Endothelial cell of umbilical vein (primary cell): ENCODE data around the gene GPR150. TPM values are rescaled to one million over a fixed set of nuclear protein-coding genes. Genes with fewer than 3 reads are reported as not detected.

ENCODE experiments used
- BruUV-seq: library from RNA; stranded (reverse); fragments of 400-500 nt; replicated peaks from 2 replicates; lab custom pipeline; 2021; lab: Mats Ljungman, UMichigan
- CTCF ChIA-PET: fragments of 300-600, 350-600 bp; sonication (Branson Sonifier 250); formaldehyde crosslinking; loops from one replicate; lab custom pipeline; 2021; ENCODE audit warnings: antibody characterized with exemption, inconsistent platforms; lab: Charles Lee
- POLR2A ChIA-PET: fragments of 300-600, 350-600 bp; sonication (Branson Sonifier 250); formaldehyde crosslinking; loops from one replicate; lab custom pipeline; 2021; ENCODE audit warnings: antibody characterized with exemption, inconsistent platforms; lab: Charles Lee
- DNase-seq: peaks from one replicate; pipeline ENCODE4 v3.0.0-alpha.2; 2011; ENCODE audit warnings: low read depth, low spot score
- FAIRE-seq: peaks from 2 replicates; lab custom pipeline; 2011; peaks lifted over from hg19 to GRCh38; lab: Jason Lieb, UNC
- H2AFZ ChIP-seq: 2 replicates; pipeline ENCODE4 v1.6.0; 2012; ENCODE audit warnings: low read depth, low read length, control low read depth, inconsistent platforms
- H3K27ac ChIP-seq: 2 replicates; pipeline ENCODE4 v1.5.1; 2011; ENCODE audit warnings: low read depth, mild to moderate bottlenecking, control low read depth, low read length, moderate library complexity; ENCODE audit not compliant: insufficient read depth
- H3K27me3 ChIP-seq, 2 experiments: 2 replicates each; pipeline versions ENCODE4 v1.6.0 to v1.6.1; 2011; ENCODE audit warnings: low read length in 2 of 2, mixed read lengths in 1 of 2; ENCODE audit not compliant: control insufficient read depth in 2 of 2, insufficient read depth in 2 of 2
- H3K36me3 ChIP-seq, 2 experiments: 2 replicates in 1 of 2; 3 replicates in 1 of 2; pipeline ENCODE4 v1.5.1; 2011; ENCODE audit warnings: low read length in 2 of 2, mild to moderate bottlenecking in 1 of 2, moderate library complexity in 1 of 2; ENCODE audit not compliant: control insufficient read depth in 2 of 2, insufficient read depth in 2 of 2; ENCODE audit errors: extremely low read depth in 1 of 2
- H3K4me1 ChIP-seq: 3 replicates; pipeline ENCODE4 v1.5.1; 2011; ENCODE audit warnings: mild to moderate bottlenecking, low read length; ENCODE audit not compliant: control insufficient read depth, insufficient read depth; ENCODE audit errors: extremely low read depth
- H3K4me2 ChIP-seq: 2 replicates; pipeline ENCODE4 v1.6.1; 2011; ENCODE audit warnings: low read length, control low read depth, mixed read lengths; ENCODE audit not compliant: insufficient read depth
- H3K4me3 ChIP-seq, 3 experiments: fragments of 200-600 bp in 1 of 3; sonication (generic), shearing (Covaris generic) in 1 of 3; replicated peaks in 1 of 3; 2 replicates each; pipeline ENCODE4 v1.5.1; 2011 to 2016; ENCODE audit warnings: control low read depth in 3 of 3, low read length in 3 of 3, mild to moderate bottlenecking in 2 of 3, inconsistent platforms in 1 of 3, low read depth in 1 of 3, moderate library complexity in 1 of 3; ENCODE audit not compliant: insufficient read depth in 1 of 3
- H3K79me2 ChIP-seq: 2 replicates; pipeline ENCODE4 v1.6.0; 2012; ENCODE audit warnings: low read length, inconsistent platforms; ENCODE audit not compliant: control insufficient read depth, insufficient read depth
- H3K9ac ChIP-seq: replicated peaks from 2 replicates; pipeline ENCODE3; 2011; ENCODE audit warnings: low read length, control low read depth; ENCODE audit not compliant: insufficient read depth; ENCODE audit errors: extremely low read depth
- H3K9me1 ChIP-seq: replicated peaks from 3 replicates; pipeline ENCODE4 v1.6.0; 2011; ENCODE audit warnings: mild to moderate bottlenecking, low read length; ENCODE audit not compliant: control insufficient read depth, insufficient read depth; ENCODE audit errors: extremely low read depth
- H3K9me3 ChIP-seq: replicated peaks from 2 replicates; pipeline ENCODE4 v1.5.1; 2012; ENCODE audit warnings: low read length, inconsistent platforms; ENCODE audit not compliant: control insufficient read depth, insufficient read depth
- H4K20me1 ChIP-seq: replicated peaks from 2 replicates; pipeline ENCODE3; 2011; ENCODE audit warnings: mild to moderate bottlenecking, low read length; ENCODE audit not compliant: control insufficient read depth, insufficient read depth; ENCODE audit errors: extremely low read depth
- EZH2 ChIP-seq: IDR thresholded peaks from 2 replicates; pipeline ENCODE4 v1.6.1; 2012; ENCODE audit warnings: borderline replicate concordance, low read depth, mild to moderate bottlenecking, moderate library complexity, low read length, inconsistent platforms; ENCODE audit not compliant: severe bottlenecking
- FOS ChIP-seq: IDR thresholded peaks from 2 replicates; pipeline ENCODE4 v1.6.1; 2011; ENCODE audit warnings: mild to moderate bottlenecking, low read length, moderate library complexity, borderline replicate concordance; ENCODE audit not compliant: insufficient read depth
- GATA2 ChIP-seq: IDR thresholded peaks from 2 replicates; pipeline ENCODE4 v1.7.0; 2011; ENCODE audit warnings: low read depth, mild to moderate bottlenecking, moderate library complexity, mixed read lengths, low read length; ENCODE audit not compliant: insufficient read length, insufficient read depth
- JUN ChIP-seq: IDR thresholded peaks from 2 replicates; pipeline ENCODE4 v1.6.1; 2011; ENCODE audit warnings: borderline replicate concordance, low read depth; ENCODE audit not compliant: insufficient read length, insufficient read depth
- MAX ChIP-seq: IDR thresholded peaks from 2 replicates; pipeline ENCODE4 v1.6.1; 2011; ENCODE audit not compliant: insufficient read depth, insufficient read length
- MYC ChIP-seq: IDR thresholded peaks from one replicate; pipeline ENCODE4 v1.6.1; 2011; ENCODE audit warnings: mild to moderate bottlenecking, low read depth, low read length
- POLR2A ChIP-seq: IDR thresholded peaks from 2 replicates; pipeline ENCODE4 v1.6.1; 2012; ENCODE audit warnings: low read depth, mild to moderate bottlenecking, control low read depth, low read length
- POLR2AphosphoS5 ChIP-seq: IDR thresholded peaks from 2 replicates; pipeline ENCODE4 v1.6.1; 2012; ENCODE audit warnings: low read depth, mild to moderate bottlenecking, control low read depth, low read length, moderate library complexity; ENCODE audit not compliant: insufficient read depth
- dilution Hi-C: fragments of 300-500 bp; cut with MboI; formaldehyde crosslinking; loops from one replicate; pipeline ENCODE4 v1.15.0; 2019; ENCODE audit warnings: low sequenced_read_pairs; ENCODE audit not compliant: extremely low pct_ligation_motif_present
- intact Hi-C: fragments of 100-400 bp; cut with micrococcal nuclease; formaldehyde crosslinking; loops from one replicate; pipeline ENCODE4 v1.10.0; 2022
- polyA plus RNA-seq, 4 experiments: library from polyadenylated mRNA; depleted of rRNA in 3 of 4; stranded (reverse) in 3 of 4; unstranded in 1 of 4; fragments of >200 nt; gene quantifications; 2 replicates each; pipeline versions ENCODE4 v1.2.1 to v1.2.3, GENCODE V29; 2011 to 2012; ENCODE audit warnings: missing spikeins in 1 of 4
- total RNA-seq: library from RNA; stranded (reverse); gene quantifications from 2 replicates; pipeline ENCODE4 v1.2.3, GENCODE V29; 2021
- TF ChIP-seq, protein P1 (sequence below), 2 donors: IDR thresholded peaks; 1 replicate in 1 of 2; 2 replicates in 1 of 2; pipeline ENCODE4 v1.5.1; 2011; ENCODE audit warnings: low read length in 2 of 2, mild to moderate bottlenecking in 2 of 2, moderate library complexity in 2 of 2, control low read depth in 1 of 2, inconsistent platforms in 1 of 2, low read depth in 1 of 2; ENCODE audit not compliant: insufficient read depth in 1 of 2; ENCODE audit errors: extremely low read depth in 1 of 2

The GPR150 gene
- total and polyA plus RNA-seq, 2 donors (not counting 3 experiments of a cell fraction or from before 2014, with no cell fraction given) = 0.28 to 0.31 TPM

GRCh38 chr5:95605786-95606185 lies 14.1 kb upstream of the GPR150 start:
- no peak overlapping the region for H3K4me3 ChIP-seq
- no peaks in the 10 kb centered on the region for H3K79me2 ChIP-seq
- intact Hi-C loops = no loop called here
- H3K27me3 ChIP-seq = no peaks in the 10 kb centered on the region
- FAIRE-seq (no peak), DNase-seq (no peak)
- BruUV-seq = no TSS peak
- ChIA-PET POLR2A (no interaction called here), CTCF (interaction anchor here (0.6 kb wide), 1 partner anchor 187 kb away, joined by 3 read pairs; no protein-coding TSS in a partner anchor)
- no peak for TF ChIP-seq POLR2A
- no peak for TF ChIP-seq MYC
- TF ChIP-seq EZH2 = no peak
- H4K20me1 ChIP-seq = no peaks in the 10 kb centered on the region
- no peak overlapping the region for H2AFZ ChIP-seq
- no peaks in the 10 kb centered on the region for H3K4me1 ChIP-seq
- no peak overlapping the region for H3K9ac ChIP-seq
- no peak overlapping the region for H3K4me2 ChIP-seq
- dilution Hi-C loops = no loop called here
- no peak overlapping the region for H3K27ac ChIP-seq
- no peaks in the 10 kb centered on the region for H3K36me3 ChIP-seq
- no peaks in the 10 kb centered on the region for H3K9me3 ChIP-seq
- H3K9me1 ChIP-seq = no peaks in the 10 kb centered on the region

- no peak overlapping the region for H3K27ac ChIP-seq
- H3K9me1 ChIP-seq = no peaks in the 10 kb centered on the region
- H3K9ac ChIP-seq = no peak overlapping the region
- dilution Hi-C loops = no loop called here
- no peak for TF ChIP-seq GATA2
- TF ChIP-seq POLR2AphosphoS5 = no peak
- TF ChIP-seq EZH2 = no peak
- TF ChIP-seq, protein P1, sequence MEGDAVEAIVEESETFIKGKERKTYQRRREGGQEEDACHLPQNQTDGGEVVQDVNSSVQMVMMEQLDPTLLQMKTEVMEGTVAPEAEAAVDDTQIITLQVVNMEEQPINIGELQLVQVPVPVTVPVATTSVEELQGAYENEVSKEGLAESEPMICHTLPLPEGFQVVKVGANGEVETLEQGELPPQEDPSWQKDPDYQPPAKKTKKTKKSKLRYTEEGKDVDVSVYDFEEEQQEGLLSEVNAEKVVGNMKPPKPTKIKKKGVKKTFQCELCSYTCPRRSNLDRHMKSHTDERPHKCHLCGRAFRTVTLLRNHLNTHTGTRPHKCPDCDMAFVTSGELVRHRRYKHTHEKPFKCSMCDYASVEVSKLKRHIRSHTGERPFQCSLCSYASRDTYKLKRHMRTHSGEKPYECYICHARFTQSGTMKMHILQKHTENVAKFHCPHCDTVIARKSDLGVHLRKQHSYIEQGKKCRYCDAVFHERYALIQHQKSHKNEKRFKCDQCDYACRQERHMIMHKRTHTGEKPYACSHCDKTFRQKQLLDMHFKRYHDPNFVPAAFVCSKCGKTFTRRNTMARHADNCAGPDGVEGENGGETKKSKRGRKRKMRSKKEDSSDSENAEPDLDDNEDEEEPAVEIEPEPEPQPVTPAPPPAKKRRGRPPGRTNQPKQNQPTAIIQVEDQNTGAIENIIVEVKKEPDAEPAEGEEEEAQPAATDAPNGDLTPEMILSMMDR (IDR thresholded peaks at IDR 0.05; ENCODE audit: extremely low read depth in 1 of 2, insufficient read depth in 1 of 2, low read depth in 1 of 2, low read length in 2 of 2) = no peak
- no peak for TF ChIP-seq JUN
- TF ChIP-seq MYC = no peak
- TF ChIP-seq FOS = no peak
- no peak for TF ChIP-seq MAX
- no peak for TF ChIP-seq POLR2A
- H4K20me1 ChIP-seq = no peaks in the 10 kb centered on the region
- no peak overlapping the region for H3K4me3 ChIP-seq
- no peaks in the 10 kb centered on the region for H3K36me3 ChIP-seq
- H2AFZ ChIP-seq = no peak overlapping the region
- H3K27me3 ChIP-seq = no peaks in the 10 kb centered on the region
- no peak for DNase-seq
- no TSS peak for BruUV-seq
- H3K4me2 ChIP-seq = no peak overlapping the region
- no peaks in the 10 kb centered on the region for H3K9me3 ChIP-seq
- ChIA-PET CTCF (no interaction called here), POLR2A (no interaction called here)
- H3K4me1 ChIP-seq = no peaks in the 10 kb centered on the region
- H3K79me2 ChIP-seq = no peaks in the 10 kb centered on the region
- FAIRE-seq = no peak
- intact Hi-C loops = no loop called here
Observed at GRCh38 chr5:95606419-95606818, 13.5 kb upstream of the GPR150 start.
